ENCODE data around the gene KCNE4.

The KCNE4 gene

DNA sequence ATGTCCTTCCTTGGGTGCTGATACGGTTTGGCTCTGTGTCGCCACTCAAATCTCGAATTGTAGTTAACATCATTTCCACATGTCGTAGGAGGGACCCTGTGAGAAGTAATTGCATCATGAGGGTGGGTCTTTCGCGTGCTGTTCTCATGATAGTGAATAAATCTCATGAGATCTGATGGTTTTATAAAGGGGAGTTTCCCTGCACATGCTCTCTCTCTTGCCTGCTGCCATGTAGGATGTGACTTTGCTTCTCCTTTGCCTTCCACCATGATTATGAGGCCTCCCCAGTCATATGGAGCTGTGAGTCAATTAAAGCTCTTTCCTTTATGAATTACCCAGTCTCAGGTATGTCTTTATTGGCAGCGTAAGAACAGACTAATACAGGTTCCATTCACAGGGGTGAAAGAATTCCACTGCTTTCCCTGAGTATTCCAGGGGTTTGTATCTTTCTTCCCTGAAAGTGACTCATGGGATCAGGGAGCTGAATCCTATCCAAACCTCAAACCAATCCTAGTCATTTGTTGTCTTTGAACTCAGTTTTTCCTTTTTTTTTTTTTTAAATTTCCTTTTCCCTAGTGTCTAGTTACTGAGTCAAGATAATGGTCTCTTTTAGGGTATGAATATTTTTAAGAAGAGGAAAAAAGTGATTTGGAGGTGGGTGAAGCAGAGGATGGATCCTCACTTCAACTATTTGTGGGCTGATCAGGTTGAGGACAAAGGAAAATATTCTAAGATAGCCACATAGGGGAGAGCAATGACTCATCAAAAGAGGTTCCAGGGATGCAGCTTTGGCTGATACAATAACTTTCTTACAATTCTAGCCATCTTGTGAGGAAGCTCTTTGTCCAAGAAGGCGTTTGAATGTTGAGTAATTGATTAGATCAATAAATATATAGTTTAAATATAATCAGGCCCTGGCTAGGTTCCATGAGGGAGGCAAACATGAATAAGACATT lies 19.5 kb upstream of the KCNE4 start:
- TF ChIP-seq GATA3 (IDR thresholded peaks at IDR 0.05; ENCODE audit: low read depth, low read length) (no peak), GATA2 (IDR thresholded peaks at IDR 0.05; ENCODE audit: low read depth, low read length) (no peak)

DNA sequence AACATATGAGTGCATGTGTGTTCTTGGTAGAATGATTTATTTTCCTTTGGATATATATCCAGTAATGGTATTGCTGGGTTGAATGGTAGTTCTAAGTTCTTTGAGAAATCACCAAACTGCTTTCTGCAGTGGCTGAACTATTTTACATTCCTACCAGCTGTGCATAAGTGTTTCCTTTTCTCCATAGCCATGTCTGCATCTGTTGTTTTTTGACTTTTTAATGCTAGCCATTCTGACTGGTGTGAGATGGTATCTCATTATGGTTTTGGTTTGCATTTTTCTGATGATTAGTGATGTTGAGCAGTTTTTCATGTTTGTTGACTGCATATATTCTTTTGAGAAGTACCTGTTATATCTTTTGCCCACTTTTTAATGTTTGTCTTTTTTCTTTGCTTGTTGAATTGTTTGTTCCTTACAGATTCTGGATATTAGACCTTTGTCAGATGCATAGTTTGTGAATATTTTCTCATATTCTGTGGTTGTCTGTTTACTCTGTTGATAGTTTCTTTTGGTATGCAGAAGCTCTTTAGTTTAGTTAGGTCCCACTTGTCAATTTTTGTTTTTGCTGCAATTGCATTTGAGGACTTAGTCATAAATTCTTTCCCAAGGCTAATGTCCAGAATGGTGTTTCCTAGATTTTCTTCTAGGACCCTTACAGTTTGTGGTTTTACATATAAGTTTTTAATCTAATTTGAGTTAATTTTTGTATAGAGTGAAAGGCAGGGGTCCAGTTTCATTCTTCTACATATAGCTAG lies 17.6 kb upstream of the KCNE4 start:
- TF ChIP-seq GATA3 (IDR thresholded peaks at IDR 0.05; ENCODE audit: low read depth, low read length) (no peak), GATA2 (IDR thresholded peaks at IDR 0.05; ENCODE audit: low read depth, low read length) (no peak)

DNA sequence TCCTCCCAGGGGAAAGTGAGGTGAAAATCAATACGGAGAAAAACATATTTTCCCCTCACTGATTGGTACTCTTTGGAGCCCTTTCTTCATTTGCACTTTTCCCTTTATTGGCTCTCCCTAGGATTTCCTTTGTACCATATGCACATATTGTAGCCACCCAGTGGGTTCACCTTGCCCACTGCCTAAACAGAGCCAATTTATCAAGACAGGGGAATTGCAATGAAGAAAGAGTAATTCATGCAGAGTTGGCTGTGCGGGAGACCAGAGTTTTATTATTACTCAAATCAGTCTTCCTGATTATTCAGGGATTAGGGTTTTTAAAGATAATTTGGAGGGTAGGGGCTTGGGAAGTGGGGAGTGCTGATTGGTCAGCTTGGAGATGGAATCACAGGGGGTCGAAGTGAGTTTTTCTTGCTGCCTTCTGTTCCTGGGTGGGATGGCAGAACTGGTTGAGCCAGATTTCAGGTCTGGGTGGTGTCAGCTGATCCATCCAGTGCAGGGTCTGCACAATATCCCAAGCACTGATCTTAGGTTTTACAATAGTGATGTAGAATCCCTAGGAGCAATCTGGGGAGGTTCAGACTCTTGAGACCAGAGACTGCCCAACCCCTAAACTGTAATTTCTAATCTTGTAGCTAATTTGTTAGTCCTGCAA lies 15.1 kb upstream of the KCNE4 start:
- TF ChIP-seq GATA2 (IDR thresholded peaks at IDR 0.05; ENCODE audit: low read depth, low read length) (no peak), GATA3 (IDR thresholded peaks at IDR 0.05; ENCODE audit: low read depth, low read length) (no peak)

GRCh38 chr2:223037445-223037800 lies 14.6 kb upstream of the KCNE4 start:
- TF ChIP-seq GATA2 (IDR thresholded peaks at IDR 0.05; ENCODE audit: low read depth, low read length) (no peak), GATA3 (IDR thresholded peaks at IDR 0.05; ENCODE audit: low read depth, low read length) (no peak)

GRCh38 chr2:223039618-223040017 lies 12.4 kb upstream of the KCNE4 start:
- TF ChIP-seq GATA2 (IDR thresholded peaks at IDR 0.05; ENCODE audit: low read depth, low read length), result no peak
- no peak for TF ChIP-seq GATA3 (IDR thresholded peaks at IDR 0.05; ENCODE audit: low read depth, low read length)

GRCh38 chr2:223040527-223040926 lies 11.5 kb upstream of the KCNE4 start:
- TF ChIP-seq GATA3 (IDR thresholded peaks at IDR 0.05; ENCODE audit: low read depth, low read length), result no peak
- no peak for TF ChIP-seq GATA2 (IDR thresholded peaks at IDR 0.05; ENCODE audit: low read depth, low read length)

- TF ChIP-seq GATA3 (IDR thresholded peaks at IDR 0.05; ENCODE audit: low read depth, low read length), result no peak
- TF ChIP-seq GATA2 (IDR thresholded peaks at IDR 0.05; ENCODE audit: low read depth, low read length), result no peak
These were observed 10.4 kb upstream of the KCNE4 start for GRCh38 chr2:223041527-223042109.

- TF ChIP-seq GATA2 (IDR thresholded peaks at IDR 0.05; ENCODE audit: low read depth, low read length) (no peak), GATA3 (IDR thresholded peaks at IDR 0.05; ENCODE audit: low read depth, low read length) (no peak)
These were observed 9.7 kb upstream of the KCNE4 start for GRCh38 chr2:223042284-223042683.

GRCh38 chr2:223042704-223043118 lies 9.3 kb upstream of the KCNE4 start:
- TF ChIP-seq GATA3 (IDR thresholded peaks at IDR 0.05; ENCODE audit: low read depth, low read length) (no peak), GATA2 (IDR thresholded peaks at IDR 0.05; ENCODE audit: low read depth, low read length) (no peak)

- TF ChIP-seq GATA2 (IDR thresholded peaks at IDR 0.05; ENCODE audit: low read depth, low read length) (no peak), GATA3 (IDR thresholded peaks at IDR 0.05; ENCODE audit: low read depth, low read length) (no peak)
These were observed 8.6 kb upstream of the KCNE4 start for GRCh38 chr2:223043164-223043941.

DNA sequence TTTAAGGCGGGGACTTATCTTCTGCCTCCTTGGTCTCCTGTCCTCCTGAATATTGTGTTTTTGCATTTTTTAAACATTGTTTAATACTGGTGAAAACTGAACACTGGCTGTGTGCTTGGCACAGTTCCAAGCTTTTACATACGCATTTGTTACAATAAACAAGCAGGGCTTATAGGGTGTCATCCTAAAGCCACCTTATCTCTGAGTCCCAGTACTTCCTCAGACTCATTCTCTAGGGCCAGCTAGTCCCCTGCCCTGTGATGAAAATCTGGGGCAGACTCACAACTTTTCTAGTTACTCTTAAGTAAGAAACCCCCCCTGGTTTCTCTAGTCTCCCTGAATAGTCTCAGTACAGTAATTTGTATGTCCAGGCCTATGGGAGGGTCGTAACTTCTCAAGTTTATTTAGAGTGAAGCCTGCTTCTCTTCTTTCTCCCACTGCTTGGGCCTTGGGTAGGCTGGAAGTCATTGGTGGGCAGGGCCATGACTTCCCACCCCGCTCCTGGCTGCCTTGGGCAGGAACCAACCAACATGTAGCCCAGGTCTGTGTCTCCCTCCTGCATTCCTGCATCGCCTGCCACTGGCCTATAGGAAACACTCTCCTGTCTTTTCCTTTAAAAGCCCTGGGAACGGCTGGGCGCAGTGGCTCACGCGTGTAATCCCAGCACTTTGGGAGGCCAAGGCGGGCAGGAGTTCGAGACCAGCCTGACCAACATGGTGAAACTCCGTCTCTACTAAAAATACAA lies 7.7 kb upstream of the KCNE4 start:
- TF ChIP-seq GATA2 (IDR thresholded peaks at IDR 0.05; ENCODE audit: low read depth, low read length) (no peak), GATA3 (IDR thresholded peaks at IDR 0.05; ENCODE audit: low read depth, low read length) (no peak)

GRCh38 chr2:223044916-223045700 lies 6.9 kb upstream of the KCNE4 start:
- TF ChIP-seq GATA3 (IDR thresholded peaks at IDR 0.05; ENCODE audit: low read depth, low read length) (no peak), GATA2 (IDR thresholded peaks at IDR 0.05; ENCODE audit: low read depth, low read length) (no peak)
